ENCODE measurements around the gene KCTD8. TPM values are rescaled to one million over a fixed set of nuclear protein-coding genes. Genes with fewer than 3 reads are reported as not detected.

Gene KCTD8
- 0.15 TPM in 1 of 2 replicates, not detected in the other for total RNA-seq

GRCh38 chr4:44448521-44449461 is at the start of gene KCTD8:
Gene KCTD8 (minus strand): TSS chr4:44448809.

Other genes with a start within 250 kb of the KCTD8 start
- gene YIPF7, start 202.8 kb upstream of the KCTD8 start, total RNA-seq, result not detected in 2 replicates
- gene GUF1, start 229.6 kb upstream of the KCTD8 start, total RNA-seq, result 17.3 and 20.0 TPM in 2 replicates